GM12891 (cell line): ENCODE measurements around the gene FANCG.
A peak's percentile ranks its signal among the peaks of the same experiment; 100 is the strongest.

ENCODE experiments used
- DNase-seq: peaks from one replicate; pipeline ENCODE4 v3.0.0; 2011; ENCODE audit warnings: low spot score; ENCODE audit not compliant: insufficient read length
- FAIRE-seq: peaks from 2 replicates; lab custom pipeline; 2011; peaks lifted over from hg19 to GRCh38; lab: Jason Lieb, UNC
- PAX5 ChIP-seq: IDR thresholded peaks from 2 replicates; pipeline ENCODE4 v1.6.1; 2011; ENCODE audit warnings: low read length, moderate library complexity, mild to moderate bottlenecking; ENCODE audit not compliant: insufficient read depth, severe bottlenecking
- POLR2A ChIP-seq: IDR thresholded peaks from 2 replicates; pipeline ENCODE4 v1.6.1; 2011; ENCODE audit warnings: low read depth, low read length, control low read depth
- POLR2AphosphoS5 ChIP-seq: IDR thresholded peaks from 2 replicates; pipeline ENCODE4 v1.6.1; 2011; ENCODE audit warnings: low read depth, low read length, control low read depth
- POU2F2 ChIP-seq: IDR thresholded peaks from 2 replicates; pipeline ENCODE4 v1.6.1; 2011; ENCODE audit warnings: low read depth, mild to moderate bottlenecking, control low read depth, low read length, moderate library complexity
- SPI1 ChIP-seq: IDR thresholded peaks from 2 replicates; pipeline ENCODE4 v1.6.1; 2011; ENCODE audit warnings: low read depth, low read length, control low read depth
- TAF1 ChIP-seq: IDR thresholded peaks from 2 replicates; pipeline ENCODE4 v1.6.1; 2011; ENCODE audit warnings: low read depth, low read length, control low read depth

Gene FANCG

DNA sequence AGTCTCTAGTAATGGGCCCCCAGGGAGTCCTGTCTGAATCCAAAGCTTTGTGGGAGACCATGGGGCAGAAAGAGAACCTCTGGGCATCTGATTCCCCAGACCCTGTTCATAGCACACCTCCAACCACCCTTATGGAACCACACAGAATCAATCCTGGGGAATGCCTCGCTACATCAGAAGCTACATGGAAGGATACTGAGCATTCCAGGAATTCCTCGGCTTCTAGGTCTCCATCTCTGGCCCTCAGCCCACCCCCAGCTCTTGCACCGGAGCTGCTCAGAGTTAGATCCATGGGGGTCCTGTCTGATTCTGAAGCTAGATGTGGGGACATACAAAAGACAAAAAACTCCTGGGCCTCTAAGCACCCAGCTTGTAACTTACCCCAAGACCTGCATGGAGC lies 35.7 kb downstream of the FANCG start:
- DNase-seq (no peak), FAIRE-seq (no peak)
- TF ChIP-seq POLR2AphosphoS5 (no peak), POU2F2 (no peak)

DNA sequence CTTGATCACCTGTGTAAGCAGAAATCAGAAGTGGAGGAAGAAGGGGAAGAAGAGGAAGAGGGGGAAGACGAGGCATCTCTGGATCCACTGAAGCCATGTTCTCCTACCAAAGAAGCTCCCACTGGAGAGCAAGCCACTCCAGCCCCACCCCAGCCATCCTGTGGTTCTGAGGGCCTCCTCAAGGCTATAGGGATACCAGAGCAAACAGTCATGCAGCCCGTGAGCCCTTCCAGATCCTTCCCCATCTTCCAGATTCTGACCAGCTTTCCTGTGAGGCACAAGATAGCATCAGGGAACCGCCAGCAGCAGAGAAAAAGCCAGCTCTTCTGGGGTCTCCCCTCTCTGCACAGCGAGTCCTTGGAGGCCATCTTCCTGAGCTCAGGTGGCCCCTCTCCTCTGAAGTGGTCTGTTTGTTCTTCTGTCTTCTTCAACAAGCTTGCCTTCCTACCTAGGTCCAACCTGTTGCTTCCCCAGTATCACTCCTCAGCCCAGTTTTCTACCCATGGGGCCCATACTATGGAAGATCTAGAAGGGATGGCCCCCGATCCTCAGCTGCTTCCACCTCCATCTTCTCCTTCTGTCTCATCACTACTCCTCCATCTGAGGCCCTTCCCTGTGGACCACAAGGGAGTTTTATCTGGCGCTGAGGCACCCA lies 36.7 kb downstream of the FANCG start:
- no peak for FAIRE-seq
- no peak for DNase-seq
- TF ChIP-seq POU2F2 (no peak), SPI1 (no peak), PAX5 (no peak), POLR2AphosphoS5 (no peak), TAF1 (no peak), POLR2A (no peak)

DNA sequence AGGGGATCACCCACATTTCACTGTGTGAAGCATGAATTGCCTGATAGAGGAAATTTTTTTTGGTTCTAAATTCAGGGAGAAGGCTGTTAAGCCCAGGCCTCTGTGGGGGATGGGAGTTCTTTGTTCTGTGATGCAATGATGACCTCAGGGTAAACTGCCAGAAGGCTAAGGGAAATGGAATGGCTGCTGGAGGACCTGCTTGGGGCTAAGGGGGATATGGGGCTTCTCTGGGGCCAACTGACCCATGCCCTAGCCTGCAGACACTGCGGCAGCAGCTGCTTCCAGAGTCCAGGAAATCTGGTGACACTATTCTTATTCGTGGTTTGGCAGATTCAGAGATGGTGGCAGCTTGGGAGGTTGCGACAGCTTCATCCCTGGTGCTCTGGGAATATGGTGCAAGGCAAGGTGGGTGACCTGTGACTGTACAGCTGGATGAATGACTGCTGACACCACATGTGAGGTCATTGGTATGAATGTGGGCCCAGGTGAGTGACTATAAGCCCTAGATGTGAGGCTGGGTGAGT lies 37.6 kb downstream of the FANCG start:
- DNase-seq (no peak), FAIRE-seq (no peak)
- TF ChIP-seq POU2F2 (no peak), TAF1 (no peak), SPI1 (no peak), POLR2A (no peak), POLR2AphosphoS5 (no peak), PAX5 (no peak)

DNA sequence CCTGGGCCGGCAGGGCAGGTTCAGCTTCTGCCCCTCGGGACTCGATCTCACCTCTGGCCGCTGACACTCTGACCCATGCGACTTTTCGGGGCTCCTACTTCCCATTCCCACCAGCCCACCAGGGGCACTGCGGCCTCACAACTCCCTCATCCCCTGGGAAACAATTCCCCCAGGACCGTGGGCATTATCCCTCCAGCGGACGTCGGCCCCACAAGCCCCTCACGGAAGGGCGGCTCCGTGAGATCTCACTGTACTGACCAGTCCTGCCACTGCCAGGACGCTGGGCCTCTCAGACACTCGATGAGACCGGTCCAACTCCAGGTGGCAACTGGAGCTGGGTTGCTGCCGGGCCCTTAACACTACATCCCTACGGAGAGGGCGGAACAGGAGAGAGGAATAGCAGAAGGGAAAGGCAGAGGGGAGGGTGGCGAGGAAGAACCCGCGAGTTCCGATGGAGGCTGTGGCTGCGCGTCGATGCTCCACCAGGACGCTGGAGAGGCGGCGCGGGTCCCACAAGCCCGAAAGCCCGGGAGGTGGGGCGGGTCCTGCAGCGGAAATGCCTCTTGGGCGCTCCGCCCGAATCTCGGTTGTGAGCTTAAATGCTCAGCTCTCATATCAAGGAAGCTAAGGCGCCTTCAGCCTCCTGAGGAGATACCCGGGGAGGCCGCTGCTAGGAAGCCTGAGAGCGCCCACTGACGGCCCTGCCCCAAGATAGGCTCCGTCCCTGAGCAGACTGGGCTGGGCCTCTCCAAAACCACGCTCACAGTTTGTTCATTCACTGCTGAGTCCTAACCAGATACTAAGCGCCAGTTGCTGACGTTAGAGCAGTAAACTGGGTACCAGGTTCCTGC lies 43.7 kb downstream of the FANCG start:
- FAIRE-seq (peak; percentile 65), DNase-seq (peak; percentile 42)
- TF ChIP-seq SPI1: no peak
- TF ChIP-seq TAF1: no peak

DNA sequence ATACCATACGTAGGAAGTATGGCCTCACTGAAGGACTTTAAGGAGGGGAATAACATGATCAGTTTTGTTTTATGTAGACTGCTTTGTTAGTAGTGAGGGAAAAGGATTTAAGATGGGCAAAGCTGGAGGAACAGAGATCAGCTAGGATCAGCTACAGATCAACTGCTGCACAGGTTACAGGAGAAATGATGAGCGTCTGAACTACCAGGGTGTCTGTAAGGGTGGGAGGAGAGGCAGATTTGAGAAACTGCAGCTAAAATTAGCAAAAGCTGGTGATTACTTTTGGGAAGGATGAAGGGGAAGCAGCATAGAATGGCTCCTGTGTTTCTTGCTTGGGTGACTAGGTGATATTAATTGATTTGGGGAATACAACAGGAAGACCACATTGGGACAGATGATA lies 46.6 kb downstream of the FANCG start:
- FAIRE-seq (no peak), DNase-seq (no peak)
- TF ChIP-seq POLR2AphosphoS5 (no peak), PAX5 (no peak), TAF1 (no peak), POU2F2 (no peak), POLR2A (no peak), SPI1 (no peak)

DNA sequence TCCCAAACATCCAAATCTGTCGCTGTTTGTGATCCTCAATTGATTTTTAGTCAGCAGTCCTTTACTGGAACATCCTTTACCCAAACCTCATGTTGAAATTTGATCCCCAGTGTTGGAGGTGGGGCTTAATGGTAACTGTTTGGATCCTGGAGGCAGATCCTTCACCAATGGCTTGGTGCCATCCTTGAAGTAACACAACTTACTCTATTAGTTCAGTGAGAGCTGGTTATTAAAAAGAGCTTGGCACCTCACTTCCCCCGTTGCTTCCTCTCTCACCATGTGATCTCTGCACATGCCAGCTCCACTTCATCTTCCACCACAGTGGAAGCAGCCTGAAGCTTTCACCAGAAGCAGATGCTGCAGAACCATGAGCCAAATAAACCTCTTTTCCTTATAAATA lies 49.9 kb downstream of the FANCG start:
- TF ChIP-seq PAX5 (no peak), POU2F2 (no peak), POLR2A (no peak), TAF1 (no peak), POLR2AphosphoS5 (no peak), SPI1 (no peak)
- no peak for FAIRE-seq

DNA sequence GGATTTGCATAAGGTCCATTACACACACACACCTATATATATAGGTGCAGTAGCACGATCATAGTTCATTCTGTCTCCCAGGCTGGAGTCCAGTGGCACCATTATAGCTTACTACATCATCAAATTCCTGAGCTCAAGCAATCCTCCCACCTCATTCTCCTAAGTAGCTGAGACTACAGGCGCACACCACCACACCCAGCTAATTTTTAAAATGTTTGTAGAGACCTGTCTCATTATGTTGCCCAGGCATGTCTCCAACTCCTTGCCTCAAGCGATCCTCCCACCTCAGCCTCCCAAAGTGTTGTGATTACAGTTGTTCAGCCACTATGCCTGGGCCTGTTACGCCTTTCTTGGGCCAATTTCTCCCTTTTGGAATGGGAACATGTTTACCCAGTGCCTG lies 50.5 kb downstream of the FANCG start:
- DNase-seq: no peak
- FAIRE-seq: no peak
- TF ChIP-seq POU2F2: no peak
- no peak for TF ChIP-seq PAX5
- TF ChIP-seq POLR2A: no peak
- no peak for TF ChIP-seq POLR2AphosphoS5
- TF ChIP-seq TAF1: no peak
- no peak for TF ChIP-seq SPI1

More for the DNA sequence above, 49.9 kb downstream of the FANCG start:
- DNase-seq: no peak

DNA sequence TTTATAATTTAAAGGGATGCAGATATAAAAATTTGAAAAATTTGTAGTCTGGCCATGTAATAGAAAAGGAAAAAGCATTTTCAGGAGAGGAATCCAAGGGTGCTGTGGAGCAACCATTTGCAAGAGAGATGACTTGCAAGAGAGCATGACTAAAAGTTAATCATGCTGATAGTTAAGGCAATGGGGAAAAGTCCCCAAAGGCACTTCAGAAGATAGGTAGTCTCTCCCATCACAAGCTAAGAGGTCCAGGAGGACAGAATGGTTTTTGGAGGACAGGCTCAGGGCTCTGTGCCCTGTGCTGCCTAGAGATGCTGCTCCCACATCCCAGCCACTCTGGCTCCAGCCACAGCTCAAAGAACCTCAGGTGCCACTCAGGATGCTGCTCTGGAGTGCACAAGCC lies 51.4 kb downstream of the FANCG start:
- FAIRE-seq (no peak), DNase-seq (no peak)
- TF ChIP-seq POU2F2: no peak
- TF ChIP-seq PAX5: no peak
- TF ChIP-seq POLR2AphosphoS5: no peak
- TF ChIP-seq SPI1: no peak
- TF ChIP-seq POLR2A: no peak
- no peak for TF ChIP-seq TAF1

DNA sequence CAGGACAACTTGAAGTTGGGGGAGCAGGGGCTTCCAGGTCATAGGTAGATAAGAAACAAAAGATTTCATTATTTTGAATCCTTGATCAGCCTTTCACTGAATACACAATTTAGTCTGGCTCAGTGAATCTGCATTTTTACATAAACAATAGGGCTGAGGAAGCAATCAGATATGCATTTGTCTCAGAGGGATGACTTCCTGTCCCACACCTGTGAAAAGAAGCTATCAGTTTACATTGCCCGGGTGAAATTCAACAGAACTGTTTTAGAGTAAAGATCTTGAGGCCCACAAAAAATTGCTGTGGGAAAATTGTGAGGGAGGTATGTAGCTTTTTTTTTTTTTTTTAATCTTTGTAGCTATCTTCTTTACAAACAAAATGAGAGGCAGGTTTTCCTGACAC lies 51.9 kb downstream of the FANCG start:
- DNase-seq (no peak), FAIRE-seq (no peak)
- TF ChIP-seq SPI1 (no peak), POLR2A (no peak), POU2F2 (no peak), POLR2AphosphoS5 (no peak), PAX5 (no peak), TAF1 (no peak)

DNA sequence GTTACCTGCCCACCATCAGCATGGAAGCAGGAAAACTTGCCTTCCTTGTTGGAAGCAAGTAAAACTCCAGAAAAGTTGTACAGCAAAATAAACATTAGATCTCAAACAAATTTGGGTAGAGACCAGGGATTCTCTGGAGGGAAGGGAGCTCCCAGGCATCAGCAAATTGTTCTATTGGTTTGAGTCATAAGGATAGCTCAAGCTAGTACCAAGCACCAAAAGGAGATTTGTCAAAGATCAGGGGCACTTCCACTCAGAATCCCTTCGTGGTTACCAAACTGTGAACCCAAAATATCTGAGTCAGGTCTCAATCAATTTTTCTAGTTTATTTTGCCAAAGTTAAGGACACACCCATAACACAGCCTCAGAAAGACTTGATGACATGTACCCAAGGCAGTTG lies 52.4 kb downstream of the FANCG start:
- TF ChIP-seq POLR2AphosphoS5: no peak
- TF ChIP-seq TAF1: no peak
- no peak for TF ChIP-seq POU2F2
- no peak for TF ChIP-seq POLR2A
- TF ChIP-seq PAX5: no peak
- no peak for TF ChIP-seq SPI1
- FAIRE-seq (no peak), DNase-seq (no peak)
